Endodermal cell (in vitro differentiated cells): Measurements from ENCODE around the gene TLL2. TPM values are rescaled to one million over a fixed set of nuclear protein-coding genes. Genes with fewer than 3 reads are reported as not detected.
A peak's percentile ranks its signal among the peaks of the same experiment; 100 is the strongest.

Experiments
- DNase-seq: peaks from one replicate; pipeline ENCODE4 v3.0.0-alpha.2; 2017
- H3K27ac ChIP-seq: 2 replicates; pipeline ENCODE4 v1.5.1; 2013; ENCODE audit warnings: mild to moderate bottlenecking, low read depth, low read length, moderate library complexity
- H3K27me3 ChIP-seq: 2 replicates; pipeline ENCODE4 v1.6.1; 2013; ENCODE audit warnings: mild to moderate bottlenecking, low read length, moderate library complexity; ENCODE audit not compliant: insufficient read depth, control insufficient read depth, poor library complexity, severe bottlenecking
- H3K36me3 ChIP-seq: 2 replicates; pipeline ENCODE4 v1.7.0; 2013; ENCODE audit warnings: mild to moderate bottlenecking, low read length, moderate library complexity; ENCODE audit not compliant: control insufficient read depth, insufficient read depth
- H3K4me1 ChIP-seq: one replicate; pipeline ENCODE4 v1.7.0; 2013; ENCODE audit warnings: low read length; ENCODE audit not compliant: control insufficient read depth, insufficient read depth
- H3K4me3 ChIP-seq: 2 replicates; pipeline ENCODE4 v1.5.1; 2013; ENCODE audit warnings: mild to moderate bottlenecking, low read length, moderate library complexity
- H3K9ac ChIP-seq: 2 replicates; pipeline ENCODE4 v1.6.1; 2013; ENCODE audit warnings: mild to moderate bottlenecking, low read length, moderate library complexity; ENCODE audit not compliant: poor library complexity, severe bottlenecking; ENCODE audit errors: extremely low read depth
- H3K9me3 ChIP-seq: 2 replicates; pipeline ENCODE4 v1.6.1; 2013; ENCODE audit warnings: mild to moderate bottlenecking, low read length, moderate library complexity; ENCODE audit not compliant: control insufficient read depth
- H3K27ac Mint-ChIP-seq: 2 replicates; pipeline ENCODE4 v1.8.0; 2020; ENCODE audit warnings: mixed read lengths
- H3K27me3 Mint-ChIP-seq: 2 replicates; pipeline ENCODE4 v1.8.0; 2021; ENCODE audit warnings: mild to moderate bottlenecking, mixed read lengths; ENCODE audit not compliant: insufficient read depth
- H3K36me3 Mint-ChIP-seq: 2 replicates; pipeline ENCODE4 v1.8.0; 2020; ENCODE audit warnings: low read depth, mixed read lengths
- H3K4me1 Mint-ChIP-seq: 2 replicates; pipeline ENCODE4 v1.8.0; 2020; ENCODE audit warnings: mixed read lengths
- H3K4me3 Mint-ChIP-seq: 2 replicates; pipeline ENCODE4 v1.8.0; 2020; ENCODE audit warnings: mild to moderate bottlenecking, moderate library complexity, mixed read lengths
- H3K9me3 Mint-ChIP-seq: 2 replicates; pipeline ENCODE4 v1.8.0; 2020; ENCODE audit warnings: mild to moderate bottlenecking, mixed read lengths
- CTCF ChIP-seq: fragments of 200-600 bp; sonication (generic); conservative IDR thresholded peaks from 2 replicates; pipeline ENCODE4 v1.5.0; 2021; ENCODE audit warnings: antibody characterized with exemption, mild to moderate bottlenecking
- WGBS, 2 experiments: methylation state at CpG; one replicate each; pipeline versions ENCODE4 v1.1.5 to v1.1.7; 2013; ENCODE audit warnings: missing lambda C conversion rate in 2 of 2, mixed read lengths in 1 of 2; ENCODE audit not compliant: insufficient coverage in 1 of 2, insufficient read length in 1 of 2; 5-methylcytosine and 5-hydroxymethylcytosine counted together
- total RNA-seq, 2 donors: library from RNA; stranded (reverse); fragmentation: NEBNext Ultra II Directional in 1 of 2; extraction: Animal tissue kit (Norgen Biotek cat#: 25700) in 1 of 2; gene quantifications; 2 replicates in 1 of 2; 3 replicates in 1 of 2; pipeline ENCODE4 v1.2.1, GENCODE V29; 2021

TLL2 gene
- total RNA-seq, 2 donors from 2014 or later: 0.11 to 0.18 TPM

GRCh38 chr10:96400465-96400864 lies 113.3 kb downstream of the TLL2 start:
- Mint-ChIP-seq H3K36me3 (no peaks in the 10 kb centered on the region), H3K9me3 (no peaks in the 10 kb centered on the region), H3K4me3 (no peak overlapping the region), H3K4me1 (peaks cover 23% of the 10 kb centered on the region), H3K27me3 (peaks cover 2% of the 10 kb centered on the region), H3K27ac (no peak overlapping the region)
- DNase-seq: no peak
- no peak overlapping the region for H3K4me3 ChIP-seq
- H3K9ac ChIP-seq: no peak overlapping the region
- H3K36me3 ChIP-seq: no peaks in the 10 kb centered on the region
- H3K27me3 ChIP-seq: no peaks in the 10 kb centered on the region
- WGBS, 2 experiments: 97% methylated on average over 3 of the region's 3 CpGs; no CpG with 5 or more reads in 1 of the 2 experiments
- H3K4me1 ChIP-seq: peaks cover 2% of the 10 kb centered on the region
- TF ChIP-seq CTCF: no peak
- no peaks in the 10 kb centered on the region for H3K9me3 ChIP-seq
- no peak overlapping the region for H3K27ac ChIP-seq

- H3K9me3 Mint-ChIP-seq: no peaks in the 10 kb centered on the region
- peaks cover 23% of the 10 kb centered on the region for H3K4me1 Mint-ChIP-seq
- H3K36me3 Mint-ChIP-seq: no peaks in the 10 kb centered on the region
- no peak overlapping the region for H3K4me3 Mint-ChIP-seq
- H3K27ac Mint-ChIP-seq: no peak overlapping the region
- DNase-seq: no peak
- H3K27me3 Mint-ChIP-seq: peaks cover 2% of the 10 kb centered on the region
- no peaks in the 10 kb centered on the region for H3K36me3 ChIP-seq
- no peak overlapping the region for H3K9ac ChIP-seq
- H3K27ac ChIP-seq: no peak overlapping the region
- TF ChIP-seq CTCF: no peak
- WGBS, 2 experiments: 94 to 100% methylated on average over 1 of the region's 1 CpG
- no peaks in the 10 kb centered on the region for H3K9me3 ChIP-seq
- H3K4me1 ChIP-seq: peaks cover 2% of the 10 kb centered on the region
- H3K27me3 ChIP-seq: no peaks in the 10 kb centered on the region
- no peak overlapping the region for H3K4me3 ChIP-seq
These were observed 115.8 kb downstream of the TLL2 start for GRCh38 chr10:96397902-96398301.

GRCh38 chr10:96395931-96396877 lies 117.5 kb downstream of the TLL2 start:
- H3K36me3 ChIP-seq: no peaks in the 10 kb centered on the region
- 33 to 38% methylated on average over 5 to 24 of the region's 24 CpGs for WGBS, 2 experiments
- H3K36me3 Mint-ChIP-seq: no peaks in the 10 kb centered on the region
- DNase-seq: peak; percentile 90
- H3K9ac ChIP-seq: no peak overlapping the region
- TF ChIP-seq CTCF: peak; percentile 95
- no peaks in the 10 kb centered on the region for H3K27me3 ChIP-seq
- H3K4me3 Mint-ChIP-seq: peak overlapping the region; percentile 44
- H3K4me1 ChIP-seq: peaks cover 2% of the 10 kb centered on the region
- H3K4me3 ChIP-seq: no peak overlapping the region
- no peaks in the 10 kb centered on the region for H3K9me3 ChIP-seq
- H3K4me1 Mint-ChIP-seq: peaks cover 14% of the 10 kb centered on the region
- no peaks in the 10 kb centered on the region for H3K9me3 Mint-ChIP-seq
- no peak overlapping the region for H3K27ac ChIP-seq
- H3K27ac Mint-ChIP-seq: no peak overlapping the region
- H3K27me3 Mint-ChIP-seq: peaks cover 2% of the 10 kb centered on the region
